SK-MEL-5 (cell line): ENCODE data around the gene NOL3. TPM values are rescaled to one million over a fixed set of nuclear protein-coding genes. Genes with fewer than 3 reads are reported as not detected.

Experiments used
- DNase-seq: peaks from one replicate; pipeline ENCODE4 v3.0.0-alpha.2; 2016; ENCODE audit warnings: low read depth, low spot score
- in situ Hi-C: cut with HindIII; loops from 2 replicates; pipeline ENCODE4 v1.10.0; 2016; ENCODE audit warnings: low sequenced_read_pairs, high pct_unique_total_duplicates, low pct_unique_long_range_greater_than_20kb
- small RNA-seq, 2 experiments: library from RNA; depleted of rRNA; stranded (forward); fragments of <200 nt; gene quantifications; one replicate each; pipeline ENCODE3, GENCODE V24; 2014
- total RNA-seq: library from RNA; depleted of rRNA; stranded (reverse); fragments of >200 nt; shearing (Covaris generic); gene quantifications from 2 replicates; pipeline ENCODE4 v1.2.3, GENCODE V29; 2014; rRNA removed

The NOL3 gene
- total RNA-seq, 1 experiment from 2014 or later, result 7.8 TPM

DNA sequence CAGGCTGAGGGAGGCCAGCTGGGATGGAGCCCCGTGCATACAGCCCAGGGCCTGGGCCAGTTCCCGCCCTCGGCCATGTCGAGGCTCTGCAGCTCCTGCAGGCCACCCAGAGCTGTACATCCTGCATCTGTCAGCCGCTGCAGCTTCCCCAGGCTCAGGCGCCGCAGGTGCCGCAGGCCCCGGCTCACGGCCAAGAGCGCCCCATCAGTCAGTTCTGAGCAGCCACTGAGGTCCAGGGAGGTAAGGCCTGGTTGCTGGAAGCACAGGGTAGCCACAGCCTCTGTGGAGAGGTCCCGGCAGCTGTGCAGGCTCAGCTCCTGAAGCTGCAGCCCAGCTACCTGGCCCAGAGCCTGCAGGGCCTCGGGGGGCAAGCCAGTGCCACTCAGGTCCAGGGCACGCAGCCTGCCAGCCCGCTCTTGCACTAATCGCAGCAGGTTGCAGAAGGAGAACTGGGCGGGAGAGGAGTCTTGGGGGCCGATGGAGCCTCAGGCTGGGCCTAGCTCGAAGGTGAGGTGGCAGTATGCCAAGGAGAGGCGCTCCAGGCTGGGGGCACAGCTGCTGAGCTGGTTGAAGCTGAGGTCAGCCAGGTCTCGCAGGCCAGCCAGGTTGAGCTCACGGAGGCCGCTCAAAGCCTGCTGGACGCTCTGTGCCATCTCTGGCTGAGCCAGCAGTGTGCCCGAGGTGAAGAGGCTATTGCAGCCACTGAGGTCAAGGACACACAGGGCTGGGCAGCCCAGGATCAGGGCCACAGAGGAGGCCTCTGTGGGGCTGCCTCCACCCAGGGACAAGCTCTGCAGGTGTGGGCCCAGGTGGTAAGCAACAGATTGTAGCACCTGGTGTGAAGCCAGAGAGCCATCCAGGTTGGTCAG lies 40.0 kb downstream of the NOL3 start:
- no peak for DNase-seq
- in situ Hi-C loops, result no loop called here

DNA sequence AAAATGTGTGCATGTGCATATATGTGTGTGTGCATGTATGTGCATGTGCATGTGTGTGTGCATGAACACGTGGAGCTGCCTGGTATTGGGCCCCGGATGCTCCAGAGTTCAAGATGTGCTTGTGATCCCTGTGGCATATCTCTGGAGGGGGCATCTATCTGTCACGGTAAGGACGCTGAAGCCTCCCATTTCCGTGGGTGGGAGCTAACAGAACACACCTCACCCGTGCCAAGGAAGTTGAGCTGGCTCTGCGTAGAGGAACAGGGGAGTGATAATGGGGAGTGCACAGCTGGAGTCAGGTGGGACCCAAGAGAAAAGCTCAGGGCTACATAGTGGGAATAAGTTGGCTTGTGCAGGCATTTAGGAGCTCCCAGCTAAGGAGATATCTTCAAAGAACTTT lies 41.3 kb downstream of the NOL3 start:
- in situ Hi-C loops, result no loop called here
- no peak for DNase-seq

- in situ Hi-C loops, result no loop called here
- DNase-seq, result no peak
Measured at GRCh38 chr16:67212766-67213165, 42.4 kb downstream of the NOL3 start.

DNA sequence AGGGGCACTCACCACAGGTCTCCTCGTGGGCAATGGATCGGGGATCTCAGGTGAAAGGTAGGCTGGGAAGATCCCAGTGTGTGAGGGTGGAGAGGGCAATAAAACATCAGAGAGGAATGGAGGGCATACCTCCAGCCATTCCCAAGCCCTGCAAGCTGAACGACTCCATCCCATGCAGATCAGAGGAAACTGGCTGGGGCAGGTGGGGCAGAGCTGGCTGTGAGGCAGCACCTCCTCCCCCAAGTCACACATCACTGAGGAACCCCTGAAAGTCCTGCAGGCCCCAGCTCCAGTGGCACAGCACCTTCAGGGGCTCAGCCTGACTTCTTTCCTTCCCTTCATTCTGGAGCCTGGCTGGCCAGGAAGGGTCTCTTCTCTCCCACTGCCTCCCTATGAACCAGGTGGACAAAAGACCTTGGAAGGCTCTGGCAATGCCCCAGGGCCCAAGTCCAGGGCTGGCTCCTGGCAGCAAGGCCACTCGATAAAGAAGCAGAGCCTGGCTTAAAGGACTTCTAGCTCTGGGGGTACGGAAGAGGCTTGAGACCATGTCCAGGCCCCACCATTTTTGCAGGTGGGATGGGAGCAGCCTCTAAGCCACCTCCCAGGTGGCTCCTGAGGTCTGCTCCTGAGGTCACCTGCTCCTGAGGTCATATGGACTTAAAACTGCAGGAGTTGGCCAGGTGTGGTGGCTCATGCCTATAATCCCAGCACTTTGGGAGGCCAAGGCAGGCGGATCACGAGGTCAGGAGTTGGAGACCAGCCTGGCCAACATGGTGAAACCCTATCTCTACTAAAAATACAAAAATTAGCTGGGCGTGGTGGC lies 43.1 kb downstream of the NOL3 start:
- in situ Hi-C loops, result no loop called here
- DNase-seq, result no peak

DNA sequence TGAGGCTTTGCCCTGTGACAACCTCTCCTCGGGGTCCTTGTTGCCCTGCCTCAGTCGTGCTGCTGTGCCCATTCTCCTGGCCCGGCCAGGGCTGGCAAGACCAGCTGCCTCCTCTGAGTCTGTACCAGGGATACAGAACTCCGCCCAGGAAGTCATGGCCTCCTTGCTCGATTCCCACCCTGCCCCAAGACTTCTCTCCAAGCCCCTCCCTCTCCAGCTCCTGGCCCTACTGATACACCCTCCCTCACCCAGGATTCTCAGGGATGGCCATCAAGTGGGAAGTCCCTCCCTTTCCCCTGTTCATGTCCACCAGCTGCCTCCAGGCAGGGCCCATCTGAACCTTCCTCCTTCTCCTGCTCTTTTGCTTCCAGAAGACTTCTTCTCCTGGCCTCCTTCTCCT lies 45.4 kb downstream of the NOL3 start:
- in situ Hi-C loops, result no loop called here
- DNase-seq, result peak; percentile 12

DNA sequence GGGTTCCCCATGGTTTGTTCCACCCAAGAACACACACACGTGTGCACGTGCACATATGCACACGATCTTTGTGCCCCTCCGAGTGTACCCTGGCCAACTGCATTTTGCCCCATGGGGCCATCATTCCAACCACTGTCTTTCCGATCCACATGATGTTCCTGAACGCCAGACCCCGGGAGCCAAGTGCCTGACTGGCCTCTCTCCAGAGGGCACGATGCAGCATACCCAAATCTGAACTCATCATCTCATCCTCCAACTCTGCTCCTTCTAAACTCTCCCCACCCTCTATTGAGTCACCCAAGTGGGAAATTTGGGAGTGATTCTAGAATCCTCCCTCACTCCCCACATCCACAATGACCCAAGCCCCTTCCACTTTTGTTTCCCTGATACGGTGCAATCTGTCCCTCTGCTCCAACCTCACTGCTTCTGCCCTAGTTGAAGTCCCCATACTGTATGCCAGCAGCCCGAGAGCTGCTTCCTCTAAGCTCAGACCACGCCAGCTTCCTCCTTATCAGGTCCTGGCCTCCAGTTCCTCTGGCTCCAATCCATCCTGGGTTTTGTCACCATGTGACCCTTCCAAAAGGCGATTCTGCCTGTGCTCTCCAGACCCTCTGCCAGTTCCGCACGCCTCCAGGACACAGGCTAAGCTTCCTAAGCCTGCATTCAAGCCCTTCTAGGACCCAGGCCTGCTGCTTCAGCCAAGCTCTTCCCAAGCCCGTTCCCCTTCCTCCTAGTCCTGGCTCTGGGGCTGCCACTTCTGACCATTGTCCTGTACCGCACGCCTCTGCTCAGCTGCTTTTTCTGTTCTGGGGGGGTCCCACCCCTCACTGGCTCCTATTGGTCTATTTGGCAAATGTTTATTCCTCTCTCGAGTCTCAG lies 46.5 kb downstream of the NOL3 start:
- DNase-seq, result no peak
- in situ Hi-C loops, result no loop called here

GRCh38 chr16:67223992-67224391 lies 53.7 kb downstream of the NOL3 start:
- DNase-seq, result no peak
- in situ Hi-C loops, result no loop called here

Small RNA genes lying within 50 kb of the gene (small RNA-seq; reads per million reads assigned to genes)
- 0.06 to 0.67 reads per million in 2 experiments for gene MIR328

Other genes with a start within 250 kb of the NOL3 start
- gene RRAD, start 245.0 kb upstream of the NOL3 start, total RNA-seq, result not detected in 2 replicates
- gene CIAO2B, start 236.1 kb upstream of the NOL3 start, total RNA-seq, result 134 and 148 TPM in 2 replicates
- 14.8 and 19.4 TPM in 2 replicates for gene CES2, start 235.0 kb upstream of the NOL3 start, total RNA-seq
- gene CES3, start 209.3 kb upstream of the NOL3 start, total RNA-seq, result 0.29 and 1.5 TPM in 2 replicates
- not detected in 2 replicates for gene CES4A, start 181.9 kb upstream of the NOL3 start, total RNA-seq
- gene CBFB, start 141.4 kb upstream of the NOL3 start, total RNA-seq, result 51.5 and 58.6 TPM in 2 replicates
- gene PHAF1, start 60.6 kb upstream of the NOL3 start, total RNA-seq, result 17.1 and 18.8 TPM in 2 replicates
- gene B3GNT9, start 19.5 kb upstream of the NOL3 start, total RNA-seq, result 0.92 and 2.0 TPM in 2 replicates
- gene TRADD, start 10.6 kb upstream of the NOL3 start, total RNA-seq, result 18.3 and 21.1 TPM in 2 replicates
- gene FBXL8, start 10.6 kb upstream of the NOL3 start, total RNA-seq, result 5.1 and 6.4 TPM in 2 replicates
- 28.7 and 40.9 TPM in 2 replicates for gene HSF4, start 5.8 kb upstream of the NOL3 start, total RNA-seq
- 3.9 and 4.4 TPM in 2 replicates for gene MATCAP1, start 13.4 kb downstream of the NOL3 start, total RNA-seq
- gene EXOC3L1, start 19.6 kb downstream of the NOL3 start, total RNA-seq, result not detected in 2 replicates
- gene E2F4, start 21.6 kb downstream of the NOL3 start, total RNA-seq, result 50.8 and 73.6 TPM in 2 replicates
- gene ELMO3, start 28.6 kb downstream of the NOL3 start, total RNA-seq, result 0.61 and 0.90 TPM in 2 replicates
- 60.7 and 75.5 TPM in 2 replicates for gene TMEM208, start 56.6 kb downstream of the NOL3 start, total RNA-seq
- 10.5 and 11.3 TPM in 2 replicates for gene FHOD1, start 76.9 kb downstream of the NOL3 start, total RNA-seq
- gene SLC9A5, start 78.4 kb downstream of the NOL3 start, total RNA-seq, result 0.21 and 0.37 TPM in 2 replicates
- 10.5 and 12.9 TPM in 2 replicates for gene PLEKHG4, start 109.0 kb downstream of the NOL3 start, total RNA-seq
- 0.19 TPM in 1 of 2 replicates, not detected in the other for gene KCTD19, start 156.2 kb downstream of the NOL3 start, total RNA-seq
- 0.64 and 1.1 TPM in 2 replicates for gene LRRC36, start 156.3 kb downstream of the NOL3 start, total RNA-seq
- 0.16 and 0.55 TPM in 2 replicates for gene TPPP3, start 223.0 kb downstream of the NOL3 start, total RNA-seq
- 6.0 and 8.5 TPM in 2 replicates for gene ZDHHC1, start 245.9 kb downstream of the NOL3 start, total RNA-seq